ENCODE measurements around the gene NME4.

- TF ChIP-seq REST (IDR thresholded peaks at IDR 0.05; ENCODE audit: low read depth, low read length): no peak
- no peak for TF ChIP-seq POLR2AphosphoS5 (IDR thresholded peaks at IDR 0.05; ENCODE audit: low read depth, low read length)
- no peak for TF ChIP-seq CTCF (IDR thresholded peaks at IDR 0.05)
Measured at GRCh38 chr16:374616-374926, 22.4 kb upstream of the NME4 start.
